DND-41 (cell line): ENCODE data around the gene ECM1.

Source experiments
- ATAC-seq: fragments of 200-7000 bp; cut with Tn5 transposase; 3 replicates; pipeline ENCODE4 v1.9.1; 2021; ENCODE audit warnings: low read depth; ENCODE audit not compliant: insufficient read depth
- DNase-seq: peaks from one replicate; pipeline ENCODE4 v3.0.0-alpha.2; 2020
- H2AFZ ChIP-seq: 2 replicates; pipeline ENCODE4 v1.6.0; 2012; ENCODE audit warnings: low read depth, low read length
- H3K27ac ChIP-seq: 2 replicates; pipeline ENCODE4 v1.5.1; 2012; ENCODE audit warnings: low read length, inconsistent platforms
- H3K27me3 ChIP-seq: fragments of 200-600 bp; sonication (generic); 2 replicates; pipeline ENCODE4 v1.6.0; 2012; ENCODE audit warnings: low read length, mild to moderate bottlenecking, inconsistent platforms; ENCODE audit not compliant: insufficient read depth, poor library complexity
- H3K36me3 ChIP-seq: 2 replicates; pipeline ENCODE4 v1.5.1; 2012; ENCODE audit warnings: low read length, inconsistent platforms; ENCODE audit not compliant: insufficient read depth
- H3K4me1 ChIP-seq: 2 replicates; pipeline ENCODE4 v1.5.1; 2012; ENCODE audit warnings: mild to moderate bottlenecking, low read length; ENCODE audit not compliant: insufficient read depth
- H3K4me2 ChIP-seq: 2 replicates; pipeline ENCODE4 v1.6.0; 2012; ENCODE audit warnings: mild to moderate bottlenecking, moderate library complexity, low read length, inconsistent platforms; ENCODE audit not compliant: insufficient read depth
- H3K4me3 ChIP-seq, 2 experiments: fragments of 200-600 bp in 1 of 2; shearing (Covaris generic) in 1 of 2; 2 replicates each; pipeline ENCODE4 v1.5.1; 2012 to 2016; ENCODE audit warnings: inconsistent platforms in 2 of 2, low read length in 2 of 2, mild to moderate bottlenecking in 2 of 2, low read depth in 1 of 2, moderate library complexity in 1 of 2
- H3K79me2 ChIP-seq: 2 replicates; pipeline ENCODE4 v1.6.0; 2012; ENCODE audit warnings: low read length, inconsistent platforms; ENCODE audit not compliant: insufficient read depth
- H3K9ac ChIP-seq: 2 replicates; pipeline ENCODE4 v1.6.0; 2012; ENCODE audit warnings: low read depth, mild to moderate bottlenecking, inconsistent platforms, low read length, moderate library complexity
- H3K9me3 ChIP-seq: 2 replicates; pipeline ENCODE4 v1.5.1; 2012; ENCODE audit warnings: low read length, moderate library complexity, mild to moderate bottlenecking, inconsistent platforms; ENCODE audit not compliant: insufficient read depth, severe bottlenecking
- H4K20me1 ChIP-seq: 2 replicates; pipeline ENCODE4 v1.6.0; 2012; ENCODE audit warnings: low read length; ENCODE audit not compliant: insufficient read depth
- EZH2 ChIP-seq: IDR thresholded peaks from 3 replicates; pipeline ENCODE4 v1.6.1; 2012; ENCODE audit warnings: borderline replicate concordance, low read depth, mild to moderate bottlenecking, moderate library complexity, low read length, inconsistent platforms; ENCODE audit not compliant: severe bottlenecking
- TF ChIP-seq, protein P1 (sequence below): IDR thresholded peaks from 2 replicates; pipeline ENCODE4 v1.5.1; 2012; ENCODE audit warnings: borderline replicate concordance, low read length, moderate library complexity, mild to moderate bottlenecking; ENCODE audit not compliant: poor library complexity, severe bottlenecking; ENCODE audit errors: extremely low read depth

ECM1 gene

DNA sequence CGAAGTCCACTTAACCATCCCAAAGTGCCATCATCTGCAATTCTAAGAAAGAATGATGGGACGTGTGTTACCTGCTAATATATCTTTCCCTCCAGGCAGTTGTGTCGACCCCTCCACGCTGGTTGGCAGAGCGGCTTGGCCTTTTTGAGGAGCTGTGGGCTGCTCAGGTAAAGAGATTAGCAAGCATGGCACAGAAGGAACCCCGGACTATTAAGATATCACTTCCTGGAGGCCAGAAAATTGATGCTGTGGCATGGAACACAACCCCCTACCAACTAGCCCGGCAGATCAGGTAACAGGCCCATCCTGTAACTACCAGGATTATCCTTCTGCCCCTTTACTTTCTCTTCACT is 20.2 kb upstream of the ECM1 start:
- H3K4me1 ChIP-seq, result peaks cover 15% of the 10 kb centered on the region
- no peak for ATAC-seq

DNA sequence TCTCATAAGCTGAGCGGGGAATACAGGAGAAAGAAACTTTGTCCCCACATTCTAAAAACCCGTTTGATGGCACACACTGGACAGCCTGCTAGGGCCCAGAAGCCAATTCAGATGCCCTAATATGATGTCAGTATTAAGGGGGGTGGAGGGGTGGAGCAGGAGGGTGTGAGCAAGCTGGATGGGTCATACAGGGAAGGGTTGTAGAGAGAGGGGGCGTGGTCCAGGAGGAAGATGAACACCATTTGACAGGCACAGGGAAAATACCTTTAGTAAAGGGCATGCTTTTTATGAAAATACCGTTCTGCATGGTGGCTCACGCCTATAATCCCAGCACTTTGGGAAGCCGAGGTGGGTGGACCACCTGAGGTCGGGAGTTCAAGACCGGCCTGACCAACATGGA is 14.7 kb upstream of the ECM1 start:
- no peak overlapping the region for H3K4me3 ChIP-seq
- no peak overlapping the region for H3K27ac ChIP-seq
- no peak overlapping the region for H3K9ac ChIP-seq
- H3K27me3 ChIP-seq, result no peaks in the 10 kb centered on the region
- TF ChIP-seq EZH2, result no peak
- TF ChIP-seq, protein P1, sequence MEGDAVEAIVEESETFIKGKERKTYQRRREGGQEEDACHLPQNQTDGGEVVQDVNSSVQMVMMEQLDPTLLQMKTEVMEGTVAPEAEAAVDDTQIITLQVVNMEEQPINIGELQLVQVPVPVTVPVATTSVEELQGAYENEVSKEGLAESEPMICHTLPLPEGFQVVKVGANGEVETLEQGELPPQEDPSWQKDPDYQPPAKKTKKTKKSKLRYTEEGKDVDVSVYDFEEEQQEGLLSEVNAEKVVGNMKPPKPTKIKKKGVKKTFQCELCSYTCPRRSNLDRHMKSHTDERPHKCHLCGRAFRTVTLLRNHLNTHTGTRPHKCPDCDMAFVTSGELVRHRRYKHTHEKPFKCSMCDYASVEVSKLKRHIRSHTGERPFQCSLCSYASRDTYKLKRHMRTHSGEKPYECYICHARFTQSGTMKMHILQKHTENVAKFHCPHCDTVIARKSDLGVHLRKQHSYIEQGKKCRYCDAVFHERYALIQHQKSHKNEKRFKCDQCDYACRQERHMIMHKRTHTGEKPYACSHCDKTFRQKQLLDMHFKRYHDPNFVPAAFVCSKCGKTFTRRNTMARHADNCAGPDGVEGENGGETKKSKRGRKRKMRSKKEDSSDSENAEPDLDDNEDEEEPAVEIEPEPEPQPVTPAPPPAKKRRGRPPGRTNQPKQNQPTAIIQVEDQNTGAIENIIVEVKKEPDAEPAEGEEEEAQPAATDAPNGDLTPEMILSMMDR, result no peak
- no peak for DNase-seq
- no peaks in the 10 kb centered on the region for H4K20me1 ChIP-seq
- no peaks in the 10 kb centered on the region for H3K9me3 ChIP-seq
- peaks cover 58% of the 10 kb centered on the region for H3K36me3 ChIP-seq
- ATAC-seq, result no peak
- H2AFZ ChIP-seq, result no peak overlapping the region
- peaks cover 9% of the 10 kb centered on the region for H3K4me1 ChIP-seq
- H3K4me2 ChIP-seq, result no peak overlapping the region
- H3K79me2 ChIP-seq, result peaks cover 7% of the 10 kb centered on the region

More for the DNA sequence above, 20.2 kb upstream of the ECM1 start:
- peak overlapping the region; percentile 70 for H3K9ac ChIP-seq
- no peaks in the 10 kb centered on the region for H4K20me1 ChIP-seq
- TF ChIP-seq, protein P1, result no peak
- no peak for TF ChIP-seq EZH2
- peak overlapping the region; percentile 71 to 81 for H3K4me3 ChIP-seq
- peak overlapping the region; percentile 97 for H3K4me2 ChIP-seq
- DNase-seq, result no peak
- H3K79me2 ChIP-seq, result peaks cover 16% of the 10 kb centered on the region
- no peaks in the 10 kb centered on the region for H3K9me3 ChIP-seq
- peaks cover 33% of the 10 kb centered on the region for H3K36me3 ChIP-seq
- H3K27ac ChIP-seq, result peak overlapping the region; percentile 78
- no peaks in the 10 kb centered on the region for H3K27me3 ChIP-seq
- peak overlapping the region; percentile 85 for H2AFZ ChIP-seq

DNA sequence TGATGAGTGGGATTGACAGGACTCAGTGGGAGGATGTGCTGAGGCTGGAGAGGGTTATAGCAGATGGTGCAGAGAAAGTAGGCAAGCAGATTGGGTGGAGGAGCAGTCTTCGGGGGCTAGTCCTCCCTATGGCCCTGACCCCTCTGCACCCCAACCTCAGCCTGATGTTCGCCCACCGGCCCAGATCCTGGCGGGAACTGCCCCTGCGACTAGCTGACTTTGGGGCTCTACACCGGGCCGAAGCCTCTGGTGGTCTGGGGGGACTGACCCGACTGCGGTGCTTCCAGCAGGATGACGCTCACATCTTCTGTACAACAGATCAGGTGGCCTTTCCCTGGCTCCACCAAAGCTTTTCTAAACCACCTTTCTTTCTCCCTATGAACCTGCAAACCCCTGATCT is 9.6 kb upstream of the ECM1 start:
- no peaks in the 10 kb centered on the region for H3K4me1 ChIP-seq
- H3K4me2 ChIP-seq, result no peak overlapping the region
- H3K9me3 ChIP-seq, result no peaks in the 10 kb centered on the region
- no peaks in the 10 kb centered on the region for H4K20me1 ChIP-seq
- H3K4me3 ChIP-seq, result no peak overlapping the region
- ATAC-seq (no peak), DNase-seq (no peak)
- TF ChIP-seq, protein P1, result no peak
- TF ChIP-seq EZH2, result no peak
- no peaks in the 10 kb centered on the region for H3K79me2 ChIP-seq
- no peak overlapping the region for H3K9ac ChIP-seq
- no peaks in the 10 kb centered on the region for H3K27me3 ChIP-seq
- no peak overlapping the region for H2AFZ ChIP-seq
- H3K36me3 ChIP-seq, result peaks cover 47% of the 10 kb centered on the region
- H3K27ac ChIP-seq, result no peak overlapping the region

DNA sequence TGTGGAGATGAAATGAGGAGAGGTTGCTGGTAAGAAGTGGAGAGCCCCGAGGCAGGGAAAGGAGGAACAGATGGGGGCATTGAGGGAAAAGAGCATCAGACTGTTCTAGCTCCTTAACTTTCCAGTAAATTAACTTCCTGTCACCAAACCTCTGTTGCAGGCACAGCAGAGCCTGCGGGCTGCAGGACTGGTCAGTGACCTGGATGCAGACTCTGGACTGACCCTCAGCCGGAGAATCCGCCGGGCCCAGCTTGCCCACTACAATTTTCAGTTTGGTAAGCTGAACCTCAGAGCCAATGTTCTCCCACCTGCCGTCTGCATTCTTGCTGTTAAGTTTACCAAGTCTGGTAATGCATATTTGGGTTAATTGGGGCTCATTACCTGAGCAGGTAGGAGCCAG is 2.5 kb upstream of the ECM1 start:
- Histone ChIP-seq H4K20me1 (no peaks in the 10 kb centered on the region), H3K9me3 (no peaks in the 10 kb centered on the region), H3K27me3 (no peaks in the 10 kb centered on the region), H3K79me2 (no peaks in the 10 kb centered on the region), H3K36me3 (peaks cover 50% of the 10 kb centered on the region), H3K4me1 (no peaks in the 10 kb centered on the region), H3K4me2 (no peak overlapping the region), H3K27ac (no peak overlapping the region), H3K4me3 (no peak overlapping the region), H2AFZ (no peak overlapping the region), H3K9ac (no peak overlapping the region)
- ATAC-seq (no peak), DNase-seq (no peak)
- TF ChIP-seq, protein P1, result no peak
- no peak for TF ChIP-seq EZH2
